ENCODE data around the gene ACBD3.

DNA sequence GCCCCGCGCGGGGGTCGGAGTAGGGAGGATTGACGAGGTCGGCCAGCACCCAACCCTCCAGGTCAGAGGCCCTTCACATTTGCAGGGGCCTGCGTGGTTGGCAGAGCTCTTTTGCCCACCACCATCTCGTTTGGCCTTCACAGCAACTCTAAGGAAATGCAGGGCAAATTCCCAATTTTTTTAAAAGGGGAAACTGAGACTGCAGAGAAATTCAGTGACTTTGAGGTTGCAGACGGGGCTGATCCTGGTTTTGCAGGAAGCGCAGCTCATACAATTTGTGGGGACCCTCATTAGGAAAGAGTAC, 430 bp upstream of the ACBD3 start:
- TF ChIP-seq, protein P1, sequence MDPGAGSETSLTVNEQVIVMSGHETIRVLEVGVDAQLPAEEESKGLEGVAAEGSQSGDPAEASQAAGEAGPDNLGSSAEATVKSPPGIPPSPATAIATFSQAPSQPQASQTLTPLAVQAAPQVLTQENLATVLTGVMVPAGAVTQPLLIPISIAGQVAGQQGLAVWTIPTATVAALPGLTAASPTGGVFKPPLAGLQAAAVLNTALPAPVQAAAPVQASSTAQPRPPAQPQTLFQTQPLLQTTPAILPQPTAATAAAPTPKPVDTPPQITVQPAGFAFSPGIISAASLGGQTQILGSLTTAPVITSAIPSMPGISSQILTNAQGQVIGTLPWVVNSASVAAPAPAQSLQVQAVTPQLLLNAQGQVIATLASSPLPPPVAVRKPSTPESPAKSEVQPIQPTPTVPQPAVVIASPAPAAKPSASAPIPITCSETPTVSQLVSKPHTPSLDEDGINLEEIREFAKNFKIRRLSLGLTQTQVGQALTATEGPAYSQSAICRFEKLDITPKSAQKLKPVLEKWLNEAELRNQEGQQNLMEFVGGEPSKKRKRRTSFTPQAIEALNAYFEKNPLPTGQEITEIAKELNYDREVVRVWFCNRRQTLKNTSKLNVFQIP (CRISPR knock-in tag; IDR thresholded peaks at IDR 0.05; ENCODE audit: borderline replicate concordance, low read depth) = no peak
- TF ChIP-seq RARB (CRISPR knock-in tag; IDR thresholded peaks at IDR 0.05) = no peak
- TF ChIP-seq BACH2 (CRISPR knock-in tag; IDR thresholded peaks at IDR 0.05; ENCODE audit: borderline replicate concordance) = no peak
- TF ChIP-seq TCF4 (CRISPR knock-in tag; IDR thresholded peaks at IDR 0.05; ENCODE audit: borderline replicate concordance) = no peak
- TF ChIP-seq, protein P2, sequence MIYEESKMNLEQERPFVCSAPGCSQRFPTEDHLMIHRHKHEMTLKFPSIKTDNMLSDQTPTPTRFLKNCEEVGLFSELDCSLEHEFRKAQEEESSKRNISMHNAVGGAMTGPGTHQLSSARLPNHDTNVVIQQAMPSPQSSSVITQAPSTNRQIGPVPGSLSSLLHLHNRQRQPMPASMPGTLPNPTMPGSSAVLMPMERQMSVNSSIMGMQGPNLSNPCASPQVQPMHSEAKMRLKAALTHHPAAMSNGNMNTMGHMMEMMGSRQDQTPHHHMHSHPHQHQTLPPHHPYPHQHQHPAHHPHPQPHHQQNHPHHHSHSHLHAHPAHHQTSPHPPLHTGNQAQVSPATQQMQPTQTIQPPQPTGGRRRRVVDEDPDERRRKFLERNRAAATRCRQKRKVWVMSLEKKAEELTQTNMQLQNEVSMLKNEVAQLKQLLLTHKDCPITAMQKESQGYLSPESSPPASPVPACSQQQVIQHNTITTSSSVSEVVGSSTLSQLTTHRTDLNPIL (CRISPR knock-in tag; IDR thresholded peaks at IDR 0.05; ENCODE audit: low read depth) = no peak
- no peak for TF ChIP-seq PPARA (CRISPR knock-in tag; IDR thresholded peaks at IDR 0.05; ENCODE audit: borderline replicate concordance)
- no peak for TF ChIP-seq ARNTL (CRISPR knock-in tag; IDR thresholded peaks at IDR 0.05; ENCODE audit: borderline replicate concordance, low read depth)
- no peak for TF ChIP-seq ZFP30 (CRISPR knock-in tag; IDR thresholded peaks at IDR 0.05)
- TF ChIP-seq ZNF565 (CRISPR knock-in tag; conservative IDR thresholded peaks at IDR 0.05; ENCODE audit: low read depth) = no peak
- TF ChIP-seq, protein P3, sequence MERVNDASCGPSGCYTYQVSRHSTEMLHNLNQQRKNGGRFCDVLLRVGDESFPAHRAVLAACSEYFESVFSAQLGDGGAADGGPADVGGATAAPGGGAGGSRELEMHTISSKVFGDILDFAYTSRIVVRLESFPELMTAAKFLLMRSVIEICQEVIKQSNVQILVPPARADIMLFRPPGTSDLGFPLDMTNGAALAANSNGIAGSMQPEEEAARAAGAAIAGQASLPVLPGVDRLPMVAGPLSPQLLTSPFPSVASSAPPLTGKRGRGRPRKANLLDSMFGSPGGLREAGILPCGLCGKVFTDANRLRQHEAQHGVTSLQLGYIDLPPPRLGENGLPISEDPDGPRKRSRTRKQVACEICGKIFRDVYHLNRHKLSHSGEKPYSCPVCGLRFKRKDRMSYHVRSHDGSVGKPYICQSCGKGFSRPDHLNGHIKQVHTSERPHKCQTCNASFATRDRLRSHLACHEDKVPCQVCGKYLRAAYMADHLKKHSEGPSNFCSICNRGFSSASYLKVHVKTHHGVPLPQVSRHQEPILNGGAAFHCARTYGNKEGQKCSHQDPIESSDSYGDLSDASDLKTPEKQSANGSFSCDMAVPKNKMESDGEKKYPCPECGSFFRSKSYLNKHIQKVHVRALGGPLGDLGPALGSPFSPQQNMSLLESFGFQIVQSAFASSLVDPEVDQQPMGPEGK (CRISPR knock-in tag; IDR thresholded peaks at IDR 0.05; ENCODE audit: borderline replicate concordance) = no peak
- TF ChIP-seq, protein P4, sequence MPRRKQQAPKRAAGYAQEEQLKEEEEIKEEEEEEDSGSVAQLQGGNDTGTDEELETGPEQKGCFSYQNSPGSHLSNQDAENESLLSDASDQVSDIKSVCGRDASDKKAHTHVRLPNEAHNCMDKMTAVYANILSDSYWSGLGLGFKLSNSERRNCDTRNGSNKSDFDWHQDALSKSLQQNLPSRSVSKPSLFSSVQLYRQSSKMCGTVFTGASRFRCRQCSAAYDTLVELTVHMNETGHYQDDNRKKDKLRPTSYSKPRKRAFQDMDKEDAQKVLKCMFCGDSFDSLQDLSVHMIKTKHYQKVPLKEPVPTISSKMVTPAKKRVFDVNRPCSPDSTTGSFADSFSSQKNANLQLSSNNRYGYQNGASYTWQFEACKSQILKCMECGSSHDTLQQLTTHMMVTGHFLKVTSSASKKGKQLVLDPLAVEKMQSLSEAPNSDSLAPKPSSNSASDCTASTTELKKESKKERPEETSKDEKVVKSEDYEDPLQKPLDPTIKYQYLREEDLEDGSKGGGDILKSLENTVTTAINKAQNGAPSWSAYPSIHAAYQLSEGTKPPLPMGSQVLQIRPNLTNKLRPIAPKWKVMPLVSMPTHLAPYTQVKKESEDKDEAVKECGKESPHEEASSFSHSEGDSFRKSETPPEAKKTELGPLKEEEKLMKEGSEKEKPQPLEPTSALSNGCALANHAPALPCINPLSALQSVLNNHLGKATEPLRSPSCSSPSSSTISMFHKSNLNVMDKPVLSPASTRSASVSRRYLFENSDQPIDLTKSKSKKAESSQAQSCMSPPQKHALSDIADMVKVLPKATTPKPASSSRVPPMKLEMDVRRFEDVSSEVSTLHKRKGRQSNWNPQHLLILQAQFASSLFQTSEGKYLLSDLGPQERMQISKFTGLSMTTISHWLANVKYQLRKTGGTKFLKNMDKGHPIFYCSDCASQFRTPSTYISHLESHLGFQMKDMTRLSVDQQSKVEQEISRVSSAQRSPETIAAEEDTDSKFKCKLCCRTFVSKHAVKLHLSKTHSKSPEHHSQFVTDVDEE (CRISPR knock-in tag; IDR thresholded peaks at IDR 0.05) = no peak
- TF ChIP-seq, protein P5, sequence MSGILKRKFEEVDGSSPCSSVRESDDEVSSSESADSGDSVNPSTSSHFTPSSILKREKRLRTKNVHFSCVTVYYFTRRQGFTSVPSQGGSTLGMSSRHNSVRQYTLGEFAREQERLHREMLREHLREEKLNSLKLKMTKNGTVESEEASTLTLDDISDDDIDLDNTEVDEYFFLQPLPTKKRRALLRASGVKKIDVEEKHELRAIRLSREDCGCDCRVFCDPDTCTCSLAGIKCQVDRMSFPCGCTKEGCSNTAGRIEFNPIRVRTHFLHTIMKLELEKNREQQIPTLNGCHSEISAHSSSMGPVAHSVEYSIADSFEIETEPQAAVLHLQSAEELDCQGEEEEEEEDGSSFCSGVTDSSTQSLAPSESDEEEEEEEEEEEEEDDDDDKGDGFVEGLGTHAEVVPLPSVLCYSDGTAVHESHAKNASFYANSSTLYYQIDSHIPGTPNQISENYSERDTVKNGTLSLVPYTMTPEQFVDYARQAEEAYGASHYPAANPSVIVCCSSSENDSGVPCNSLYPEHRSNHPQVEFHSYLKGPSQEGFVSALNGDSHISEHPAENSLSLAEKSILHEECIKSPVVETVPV (CRISPR knock-in tag; IDR thresholded peaks at IDR 0.05) = no peak
- no peak for TF ChIP-seq CSDC2 (CRISPR knock-in tag; IDR thresholded peaks at IDR 0.05)
- TF ChIP-seq ZFP3 (CRISPR knock-in tag; IDR thresholded peaks at IDR 0.05) = no peak
